GM12801 (cell line): ENCODE results near the gene TTLL8.

ENCODE experiments used
- TF ChIP-seq, protein P1 (sequence below): IDR thresholded peaks from one replicate; pipeline ENCODE4 v1.5.1; 2011; ENCODE audit warnings: control low read depth; ENCODE audit not compliant: insufficient read length; ENCODE audit errors: extremely low read depth

Gene TTLL8

GRCh38 chr22:49997251-49997599 is 60.9 kb downstream of the TTLL8 start:
- TF ChIP-seq, protein P1, sequence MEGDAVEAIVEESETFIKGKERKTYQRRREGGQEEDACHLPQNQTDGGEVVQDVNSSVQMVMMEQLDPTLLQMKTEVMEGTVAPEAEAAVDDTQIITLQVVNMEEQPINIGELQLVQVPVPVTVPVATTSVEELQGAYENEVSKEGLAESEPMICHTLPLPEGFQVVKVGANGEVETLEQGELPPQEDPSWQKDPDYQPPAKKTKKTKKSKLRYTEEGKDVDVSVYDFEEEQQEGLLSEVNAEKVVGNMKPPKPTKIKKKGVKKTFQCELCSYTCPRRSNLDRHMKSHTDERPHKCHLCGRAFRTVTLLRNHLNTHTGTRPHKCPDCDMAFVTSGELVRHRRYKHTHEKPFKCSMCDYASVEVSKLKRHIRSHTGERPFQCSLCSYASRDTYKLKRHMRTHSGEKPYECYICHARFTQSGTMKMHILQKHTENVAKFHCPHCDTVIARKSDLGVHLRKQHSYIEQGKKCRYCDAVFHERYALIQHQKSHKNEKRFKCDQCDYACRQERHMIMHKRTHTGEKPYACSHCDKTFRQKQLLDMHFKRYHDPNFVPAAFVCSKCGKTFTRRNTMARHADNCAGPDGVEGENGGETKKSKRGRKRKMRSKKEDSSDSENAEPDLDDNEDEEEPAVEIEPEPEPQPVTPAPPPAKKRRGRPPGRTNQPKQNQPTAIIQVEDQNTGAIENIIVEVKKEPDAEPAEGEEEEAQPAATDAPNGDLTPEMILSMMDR, result no peak

DNA sequence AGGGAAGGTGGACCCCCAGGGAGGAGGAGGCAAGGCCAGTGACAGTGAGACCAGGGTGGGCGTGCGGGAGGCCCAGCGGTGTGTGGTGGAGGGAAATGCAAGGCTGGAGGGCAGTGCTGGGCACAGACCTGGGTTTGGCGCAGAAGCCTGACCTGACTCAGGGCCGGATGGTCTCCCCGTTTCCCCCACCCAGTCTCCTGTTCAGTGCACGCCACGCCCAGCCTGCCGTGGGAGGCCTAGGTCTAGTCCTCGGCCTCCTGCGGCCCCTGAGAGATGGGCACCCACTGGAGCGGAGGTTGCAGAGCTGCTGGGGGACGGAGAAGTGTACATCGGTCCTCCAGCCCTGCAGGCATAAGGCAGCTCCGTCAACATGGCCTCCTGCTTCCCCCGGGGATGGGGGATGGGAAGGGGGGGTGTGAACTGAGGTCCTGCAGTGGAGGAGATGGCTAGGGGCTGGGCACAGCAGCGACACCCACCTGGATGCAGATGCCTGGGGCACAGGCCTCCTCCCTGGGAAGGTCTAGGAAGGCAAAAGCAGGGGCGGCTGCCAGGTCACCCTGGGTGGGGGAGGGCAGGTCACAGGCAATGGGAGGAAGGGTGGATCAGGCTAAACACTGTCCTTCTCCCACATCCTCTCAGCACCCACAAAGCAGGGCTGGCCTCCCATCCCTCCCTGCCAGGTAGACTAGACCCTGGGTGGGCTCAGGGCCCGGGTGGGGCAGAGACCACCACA is 61.4 kb downstream of the TTLL8 start:
- TF ChIP-seq, protein P1, result no peak

GRCh38 chr22:49996119-49996517 is 62.0 kb downstream of the TTLL8 start:
- TF ChIP-seq, protein P1, result no peak

DNA sequence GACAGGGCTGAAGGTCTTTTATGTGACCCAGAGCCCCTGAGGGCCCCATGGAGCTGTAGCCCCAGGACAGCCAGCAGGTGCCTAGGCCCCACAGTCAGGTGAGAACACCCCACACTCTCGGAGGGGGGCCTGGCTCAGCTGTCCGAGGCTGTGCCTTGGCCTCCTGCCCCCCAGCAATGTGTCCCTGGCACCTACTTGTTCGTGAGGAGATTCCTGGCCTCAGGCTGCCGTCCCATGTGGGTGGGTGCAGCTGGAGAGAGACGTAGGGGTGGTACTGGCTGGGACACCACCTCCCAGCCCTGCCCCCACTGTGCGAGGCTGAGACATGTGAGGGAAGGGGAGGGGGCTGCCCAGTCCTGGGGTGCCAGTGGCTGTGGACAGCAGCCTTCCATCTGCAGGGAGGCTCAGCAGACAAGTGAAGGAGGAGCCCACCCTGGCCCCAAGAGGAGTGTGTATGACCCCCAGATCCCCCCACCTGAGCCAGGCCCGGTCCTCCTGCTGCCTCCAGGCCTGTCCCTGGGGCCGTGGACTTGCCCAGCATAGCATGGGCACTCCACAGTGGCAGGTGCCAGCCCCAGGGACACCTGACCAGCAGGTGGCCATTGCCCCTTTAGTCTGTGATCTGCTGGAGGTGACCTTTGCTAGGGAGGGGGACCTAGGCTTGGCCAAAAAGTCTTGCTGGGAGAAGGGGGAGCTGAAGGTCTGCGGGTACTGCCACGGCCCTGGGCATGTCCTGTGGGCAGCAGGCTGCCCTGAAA is 62.6 kb downstream of the TTLL8 start:
- TF ChIP-seq, protein P1, result no peak

GRCh38 chr22:49995041-49995360 is 63.1 kb downstream of the TTLL8 start:
- TF ChIP-seq, protein P1, result no peak

GRCh38 chr22:49994361-49995040 is 63.6 kb downstream of the TTLL8 start:
- TF ChIP-seq, protein P1, result no peak

- TF ChIP-seq, protein P1, result no peak
Observed at GRCh38 chr22:49993649-49994360, 64.3 kb downstream of the TTLL8 start.
